GM21447 (cell line): ENCODE data around the gene GNPNAT1.
"Not testable (repeated sequence)": the region's sequence is repeated elsewhere in the genome, so short reads cannot be mapped to it uniquely, and the experiment has no call there.

Experiments
- ATAC-seq: cut with Tn5 transposase; IDR thresholded peaks from one replicate; pipeline ENCODE4 v1.9.1; 2021; ENCODE audit not compliant: unreplicated experiment

The GNPNAT1 gene

GRCh38 chr14:52729925-52730708 lies 61.3 kb downstream of the GNPNAT1 start, which contains the start of gene STYX:
STYX (plus strand) TSS chr14:52730166; CDS start chr14:52730475, 309 bp downstream.
- peak; percentile 89 for ATAC-seq

- no peak for ATAC-seq
These were observed 61.9 kb downstream of the GNPNAT1 start for GRCh38 chr14:52729585-52729924.

GRCh38 chr14:52729035-52729434 lies 62.4 kb downstream of the GNPNAT1 start:
- not testable (repeated sequence) for ATAC-seq

DNA sequence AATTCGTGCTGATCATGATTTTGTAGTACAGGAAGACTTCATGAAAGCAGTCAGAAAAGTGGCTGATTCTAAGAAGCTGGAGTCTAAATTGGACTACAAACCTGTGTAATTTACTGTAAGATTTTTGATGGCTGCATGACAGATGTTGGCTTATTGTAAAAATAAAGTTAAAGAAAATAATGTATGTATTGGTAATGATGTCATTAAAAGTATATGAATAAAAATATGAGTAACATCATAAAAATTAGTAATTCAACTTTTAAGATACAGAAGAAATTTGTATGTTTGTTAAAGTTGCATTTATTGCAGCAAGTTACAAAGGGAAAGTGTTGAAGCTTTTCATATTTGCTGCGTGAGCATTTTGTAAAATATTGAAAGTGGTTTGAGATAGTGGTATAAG lies 63.9 kb downstream of the GNPNAT1 start:
- ATAC-seq, result not testable (repeated sequence)
